ENCODE measurements around the gene NFIB.

GRCh38 chr9:14075218-14075617 lies 238.7 kb downstream of the NFIB start:
- no peak for TF ChIP-seq CTCF (IDR thresholded peaks at IDR 0.05)
- TF ChIP-seq, protein P1, sequence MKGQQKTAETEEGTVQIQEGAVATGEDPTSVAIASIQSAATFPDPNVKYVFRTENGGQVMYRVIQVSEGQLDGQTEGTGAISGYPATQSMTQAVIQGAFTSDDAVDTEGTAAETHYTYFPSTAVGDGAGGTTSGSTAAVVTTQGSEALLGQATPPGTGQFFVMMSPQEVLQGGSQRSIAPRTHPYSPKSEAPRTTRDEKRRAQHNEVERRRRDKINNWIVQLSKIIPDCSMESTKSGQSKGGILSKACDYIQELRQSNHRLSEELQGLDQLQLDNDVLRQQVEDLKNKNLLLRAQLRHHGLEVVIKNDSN (IDR thresholded peaks at IDR 0.05; ENCODE audit: borderline replicate concordance, low read depth), result no peak
- no peak for TF ChIP-seq REST (IDR thresholded peaks at IDR 0.05; ENCODE audit: low read depth, low read length)
- no peak for TF ChIP-seq RAD21 (IDR thresholded peaks at IDR 0.05; ENCODE audit: low read length)
- no peak for TF ChIP-seq NFIC (IDR thresholded peaks at IDR 0.05; ENCODE audit: borderline replicate concordance)
- no peak for TF ChIP-seq MXI1 (IDR thresholded peaks at IDR 0.05; ENCODE audit: low read depth, low read length)
- no peak for TF ChIP-seq POLR2AphosphoS5 (IDR thresholded peaks at IDR 0.05; ENCODE audit: low read depth, low read length)
- no peak for TF ChIP-seq YY1 (IDR thresholded peaks at IDR 0.05; ENCODE audit: low read depth)
- TF ChIP-seq, protein P2, sequence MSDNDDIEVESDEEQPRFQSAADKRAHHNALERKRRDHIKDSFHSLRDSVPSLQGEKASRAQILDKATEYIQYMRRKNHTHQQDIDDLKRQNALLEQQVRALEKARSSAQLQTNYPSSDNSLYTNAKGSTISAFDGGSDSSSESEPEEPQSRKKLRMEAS (IDR thresholded peaks at IDR 0.05; ENCODE audit: low read depth), result no peak
- TF ChIP-seq FOXM1 (IDR thresholded peaks at IDR 0.05; ENCODE audit: low read depth), result no peak

Data from SK-N-SH (cell line).